Stimulated activated CD8-positive, alpha-beta memory T cell treated with anti-CD3 and anti-CD28 coated beads, Interleukin-15, amount 100 ng/mL, for 1 hour (primary cell): ENCODE results near the gene SERINC1.
A peak's percentile ranks its signal among the peaks of the same experiment; 100 is the strongest.

Experiments
- DNase-seq: peaks from one replicate; pipeline ENCODE4 v3.0.0-alpha.2; 2020; ENCODE audit warnings: low read depth

Gene SERINC1

GRCh38 chr6:122432816-122433215, 38.8 kb downstream of the SERINC1 start:
- DNase-seq = no peak

DNA sequence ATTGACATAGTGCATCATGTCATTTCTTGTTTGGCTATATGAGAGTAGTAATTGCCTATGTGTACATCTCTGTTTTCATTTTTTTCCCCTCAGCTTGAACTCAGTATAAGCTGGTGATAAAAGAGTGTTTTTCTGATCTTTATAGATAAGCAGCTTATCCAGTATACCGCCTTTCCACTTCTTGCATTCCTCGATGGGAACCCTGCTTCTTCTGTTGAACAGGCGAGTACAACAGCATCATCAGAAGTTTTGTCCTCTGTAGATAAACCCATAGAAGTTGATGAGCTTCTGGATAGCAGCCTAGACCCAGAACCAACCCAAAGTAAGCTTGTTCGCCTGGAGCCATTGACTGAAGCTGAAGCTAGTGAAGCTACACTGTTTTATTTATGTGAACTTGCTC, 39.8 kb downstream of the SERINC1 start:
- DNase-seq = no peak

DNA sequence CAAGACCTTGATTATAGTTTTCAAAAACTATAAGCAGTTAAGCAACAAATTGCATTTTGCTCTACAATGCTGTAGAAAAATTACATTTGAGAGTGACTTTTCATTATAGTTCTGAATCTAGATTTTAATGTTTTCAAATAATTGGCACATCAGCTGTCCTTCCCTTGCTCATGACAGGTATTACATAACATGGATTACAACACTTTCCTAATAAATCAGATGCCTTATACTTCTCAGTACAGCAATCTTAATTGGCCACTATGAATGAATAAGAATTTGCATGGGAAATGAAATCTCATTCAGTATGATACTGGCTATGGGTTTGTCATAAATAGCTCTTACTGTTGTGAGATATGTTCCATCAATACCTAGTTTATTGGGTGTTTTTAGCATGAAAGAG, 42.3 kb downstream of the SERINC1 start:
- DNase-seq = no peak

- no peak for DNase-seq
Measured at GRCh38 chr6:122428781-122429180, 42.8 kb downstream of the SERINC1 start.

- no peak for DNase-seq
Measured at GRCh38 chr6:122426597-122426996, 45.0 kb downstream of the SERINC1 start.

- no peak for DNase-seq
Measured at GRCh38 chr6:122423734-122424133, 47.9 kb downstream of the SERINC1 start.

DNA sequence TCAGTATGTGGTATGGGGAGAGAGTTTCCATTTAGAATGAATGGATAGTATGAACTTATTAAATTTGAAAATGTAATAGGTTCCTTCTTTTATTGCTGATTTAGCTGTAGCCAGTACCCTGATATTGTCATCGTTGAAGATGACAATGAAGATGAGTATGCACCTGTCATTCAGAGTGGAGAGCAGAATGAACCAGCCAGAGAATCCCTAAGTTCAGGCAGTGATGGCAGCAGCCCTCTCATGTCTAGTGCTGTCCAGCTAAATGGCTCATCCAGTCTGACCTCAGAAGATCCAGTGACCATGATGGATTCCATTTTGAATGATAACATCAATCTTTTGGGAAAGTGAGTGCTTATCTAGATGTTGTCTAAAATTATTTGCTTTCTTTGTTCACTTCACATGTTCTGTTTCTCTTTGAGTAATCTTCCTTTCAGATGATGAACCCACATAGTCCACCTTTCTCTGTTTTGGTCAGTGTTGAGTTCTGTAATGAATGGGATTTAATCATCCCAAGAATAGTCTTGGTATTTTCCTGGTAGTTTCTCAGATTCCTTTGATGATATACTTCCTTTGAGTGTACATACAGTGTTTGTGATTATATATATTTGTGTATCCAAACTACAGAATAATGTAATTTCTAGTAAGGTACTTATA, 48.9 kb downstream of the SERINC1 start:
- DNase-seq = no peak

DNA sequence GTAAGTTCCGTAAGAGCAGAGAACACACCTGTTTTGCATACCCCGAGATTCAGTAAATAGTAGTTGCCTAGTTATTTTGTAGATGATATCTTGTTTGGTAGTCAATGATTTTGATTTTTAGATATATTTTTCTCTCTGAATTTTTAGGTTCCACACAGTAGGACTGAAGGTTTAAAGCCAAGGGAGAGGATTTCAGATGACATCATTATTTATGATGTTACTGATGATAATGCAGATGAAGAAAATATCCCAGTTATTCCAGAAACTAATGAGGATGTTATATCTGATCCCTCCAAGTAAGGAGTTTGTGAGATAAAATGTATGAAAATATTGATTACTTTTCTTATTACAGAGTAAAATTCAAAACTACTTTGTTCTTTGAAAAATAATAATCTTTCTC, 49.6 kb downstream of the SERINC1 start:
- DNase-seq = no peak

GRCh38 chr6:122416825-122417224, 54.8 kb downstream of the SERINC1 start:
- no peak for DNase-seq

GRCh38 chr6:122412001-122412400, 59.6 kb downstream of the SERINC1 start:
- no peak for DNase-seq

- no peak for DNase-seq
Measured at GRCh38 chr6:122408702-122409458, 62.7 kb downstream of the SERINC1 start.

- no peak for DNase-seq
Measured at GRCh38 chr6:122408240-122408639, 63.4 kb downstream of the SERINC1 start.

GRCh38 chr6:122407712-122408111, 63.9 kb downstream of the SERINC1 start:
- no peak for DNase-seq

DNA sequence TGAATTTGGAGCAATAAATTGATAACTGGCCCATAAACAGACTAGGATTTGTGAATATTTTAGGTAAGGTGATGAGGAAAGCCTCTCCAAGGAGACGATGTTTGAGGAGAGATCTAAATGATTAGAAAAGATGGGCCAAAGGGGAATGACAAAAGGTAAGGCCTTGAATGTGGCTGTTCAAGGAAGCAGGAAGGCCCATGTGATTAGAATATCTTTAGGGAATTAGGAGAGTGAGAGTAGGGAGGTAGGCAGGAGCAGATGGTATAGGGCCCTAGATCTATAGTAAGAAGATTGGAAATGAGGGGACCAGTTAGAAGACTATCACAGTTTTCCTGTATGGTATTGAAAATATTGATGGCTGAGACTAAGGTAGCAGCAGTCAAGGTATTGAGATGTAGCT, 65.4 kb downstream of the SERINC1 start:
- DNase-seq = no peak

DNA sequence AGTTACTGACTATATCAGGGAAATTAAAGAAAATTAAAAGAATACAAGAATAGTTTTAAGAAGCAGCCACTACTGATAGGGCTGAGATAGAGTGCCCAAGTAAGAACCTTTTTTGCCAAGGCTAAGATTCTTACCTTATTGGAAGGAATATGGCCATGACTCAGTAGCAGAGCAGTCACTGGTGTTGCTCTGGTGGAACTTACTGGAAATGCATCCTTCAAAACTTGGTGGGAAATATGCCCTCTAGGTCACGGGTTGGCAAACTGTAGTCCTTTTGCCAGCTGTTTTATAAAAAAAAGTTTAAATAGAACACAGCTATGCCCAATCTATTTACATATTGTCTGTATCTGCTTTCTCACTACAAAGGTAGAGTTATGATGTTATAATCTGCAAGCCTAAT, 66.2 kb downstream of the SERINC1 start:
- DNase-seq = no peak

- DNase-seq = no peak
Measured at GRCh38 chr6:122404444-122404843, 67.2 kb downstream of the SERINC1 start.

- no peak for DNase-seq
Measured at GRCh38 chr6:122401104-122401503, 70.5 kb downstream of the SERINC1 start.

- no peak for DNase-seq
Measured at GRCh38 chr6:122400462-122401089, 71.0 kb downstream of the SERINC1 start.

DNA sequence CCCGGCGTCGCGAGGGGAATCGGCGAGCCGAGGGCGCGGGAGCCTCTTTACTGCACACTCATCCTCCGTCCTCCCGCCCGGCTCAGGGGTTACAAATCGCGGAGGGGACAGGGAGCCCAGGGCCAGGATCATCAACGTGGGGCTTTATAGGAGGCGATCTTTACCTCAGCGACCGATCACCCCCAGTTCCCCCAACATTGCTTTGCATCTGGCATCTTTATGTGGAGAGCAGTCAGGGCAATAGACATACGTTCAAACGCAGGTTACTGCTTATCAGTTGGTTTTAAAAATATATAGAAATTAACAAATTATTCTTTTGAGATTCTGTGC, 71.5 kb downstream of the SERINC1 start:
- no peak for DNase-seq

DNA sequence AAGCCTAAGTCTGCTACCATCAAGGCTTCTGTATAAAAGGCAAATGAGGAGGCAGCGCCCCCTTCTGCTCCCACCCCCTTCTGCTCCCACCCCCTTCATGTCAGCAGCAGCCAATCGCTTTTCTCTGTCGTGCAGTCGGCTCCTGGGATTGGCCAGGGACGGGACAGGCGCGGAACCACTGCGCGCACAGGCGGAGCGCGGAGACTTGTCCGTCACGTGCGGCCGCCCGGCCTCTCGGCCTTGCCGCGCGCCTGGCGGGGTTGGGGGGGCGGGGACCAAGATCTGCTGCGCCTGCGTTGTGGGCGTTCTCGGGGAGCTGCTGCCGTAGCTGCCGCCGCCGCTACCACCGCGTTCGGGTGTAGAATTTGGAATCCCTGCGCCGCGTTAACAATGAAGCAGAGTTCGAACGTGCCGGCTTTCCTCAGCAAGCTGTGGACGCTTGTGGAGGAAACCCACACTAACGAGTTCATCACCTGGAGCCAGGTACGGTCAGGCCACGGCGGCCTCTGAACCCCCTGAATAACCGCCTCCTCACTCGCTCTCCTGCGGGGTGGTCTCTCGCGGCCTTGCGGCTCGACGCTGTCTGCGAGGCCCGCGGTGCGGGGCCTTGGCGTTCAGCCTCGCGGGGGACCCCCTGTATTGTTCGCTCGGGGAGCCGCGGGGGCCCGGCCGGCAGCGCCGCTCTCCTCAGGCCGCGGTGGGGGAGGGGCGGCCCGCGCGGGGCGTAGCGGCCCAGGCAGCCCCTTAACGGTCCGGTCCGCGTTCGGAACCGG, 72.1 kb downstream of the SERINC1 start, which contains the start of gene HSF2:
HSF2 (plus strand) TSS at position 305 of the 773 bp plus-strand sequence; CDS start at position 391, 86 bp downstream.
- peak; percentile 82 for DNase-seq

- DNase-seq = no peak
Measured at GRCh38 chr6:122399055-122399347, 72.6 kb downstream of the SERINC1 start.

GRCh38 chr6:122394016-122394415, 77.6 kb downstream of the SERINC1 start:
- no peak for DNase-seq
